Measurements from ENCODE around the gene TOP2A. TPM values are rescaled to one million over a fixed set of nuclear protein-coding genes. Genes with fewer than 3 reads are reported as not detected.
A peak's percentile ranks its signal among the peaks of the same experiment; 100 is the strongest.

Gene TOP2A
- polyA plus RNA-seq, 1 of the 3 experiments (the other 2 are of a cell fraction) = 20.6 TPM

DNA sequence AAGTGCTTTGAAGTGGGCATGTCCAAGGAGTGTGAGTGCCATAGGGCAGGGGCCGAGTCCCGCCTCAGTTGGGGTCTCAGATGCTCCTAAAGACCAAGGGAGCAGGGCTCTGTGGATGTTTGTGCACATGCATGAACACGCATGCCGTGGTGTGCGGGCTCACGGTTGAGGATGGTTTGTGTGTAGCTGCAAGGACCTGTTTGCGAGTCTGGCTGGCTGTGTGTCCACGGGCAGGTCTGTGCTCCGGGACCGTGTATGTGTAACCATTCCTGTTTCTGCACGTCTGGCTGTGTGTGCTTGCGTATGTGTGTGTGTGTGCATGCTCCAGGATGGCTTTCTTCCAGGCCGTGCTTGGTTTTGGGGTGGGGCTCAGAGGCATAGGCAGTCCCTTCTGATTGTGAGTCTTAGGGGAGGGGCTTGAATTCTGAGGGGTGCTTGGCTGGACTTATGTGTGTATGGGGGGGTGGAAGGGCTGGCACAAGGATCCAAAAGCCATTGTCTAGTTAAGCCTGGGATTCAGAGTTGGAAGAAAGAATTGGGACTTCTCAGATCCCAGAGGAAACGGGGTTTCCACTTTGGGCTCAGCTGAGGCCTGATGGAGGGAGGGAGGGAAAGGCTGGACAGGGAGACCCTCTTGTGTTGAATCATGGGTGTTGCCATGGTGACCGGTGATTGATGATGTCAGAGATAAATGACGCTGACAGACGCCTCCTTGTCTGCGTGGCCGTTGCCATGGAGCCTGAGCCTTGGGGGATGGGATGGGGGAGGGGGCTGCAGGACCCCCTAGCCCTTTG is 67.6 kb downstream of the TOP2A start:
- peak; percentile 79 for DNase-seq
- 56% methylated on average over 14 of the region's 19 CpGs for WGBS (ENCODE audit: low lambda C conversion rate)
- Histone ChIP-seq H3K36me3 (replicated peaks in 1 of 2; ENCODE audit: control insufficient read depth in 1 of 2, insufficient read depth in 2 of 2, low read length in 1 of 2) (peaks cover 33 to 44% of the 10 kb centered on the region in 2 experiments), H3K27me3 (ENCODE audit: insufficient read depth) (no peaks in the 10 kb centered on the region), H3K4me3 (ENCODE audit: low read depth in 2 of 2, low read length in 1 of 2) (no peak overlapping the region), H4K20me1 (ENCODE audit: insufficient read depth) (peaks cover 54% of the 10 kb centered on the region), H3K9me3 (no peaks in the 10 kb centered on the region), H3K9ac (0 out of 2 replicates have a peak overlapping the region, but pooled peaks have one; percentile 1), H3K4me2 (peak overlapping the region; percentile 33; the same call in 1 of the 2 replicates), H3K4me1 (ENCODE audit: control insufficient read depth in 1 of 2, insufficient read depth in 2 of 2, low read depth in 1 of 2, low read length in 1 of 2) (peaks cover 48 to 94% of the 10 kb centered on the region in 2 experiments), H3F3A (replicated peaks; ENCODE audit: insufficient read depth) (peaks cover 5% of the 10 kb centered on the region), H3K27ac (ENCODE audit: low read depth in 2 of 2, low read length in 1 of 2) (peak overlapping the region; percentile 39 to 99), H3K79me2 (ENCODE audit: insufficient read depth) (peaks cover 49% of the 10 kb centered on the region), H2AFZ (ENCODE audit: low read depth) (no peak overlapping the region), H3K9me2 (no peaks in the 10 kb centered on the region)
- ChIA-PET CTCF (interaction anchor here (2.4 to 57.6 kb wide), 5 partner anchors 18 to 208 kb away, joined by 9 to 1706 read pairs (median 191); partner anchors contain the start of genes CCR7, CDC6 and RARA), POLR2A (interaction anchor here (0.6 to 4.7 kb wide), 9 partner anchors 12 to 1339 kb away, joined by 3 to 24 read pairs (median 9); partner anchors contain the start of gene RARA)
- TF ChIP-seq CHD2 (IDR thresholded peaks at IDR 0.05; ENCODE audit: low read length, partially characterized antibody) (peak; percentile 43), SMC3 (IDR thresholded peaks at IDR 0.05; ENCODE audit: low read depth, low read length) (no peak), GATA2 (CRISPR knock-in tag; IDR thresholded peaks at IDR 0.05) (peak; percentile 47), JUND (IDR thresholded peaks at IDR 0.05) (no peak)
- TF ChIP-seq, protein P1, sequence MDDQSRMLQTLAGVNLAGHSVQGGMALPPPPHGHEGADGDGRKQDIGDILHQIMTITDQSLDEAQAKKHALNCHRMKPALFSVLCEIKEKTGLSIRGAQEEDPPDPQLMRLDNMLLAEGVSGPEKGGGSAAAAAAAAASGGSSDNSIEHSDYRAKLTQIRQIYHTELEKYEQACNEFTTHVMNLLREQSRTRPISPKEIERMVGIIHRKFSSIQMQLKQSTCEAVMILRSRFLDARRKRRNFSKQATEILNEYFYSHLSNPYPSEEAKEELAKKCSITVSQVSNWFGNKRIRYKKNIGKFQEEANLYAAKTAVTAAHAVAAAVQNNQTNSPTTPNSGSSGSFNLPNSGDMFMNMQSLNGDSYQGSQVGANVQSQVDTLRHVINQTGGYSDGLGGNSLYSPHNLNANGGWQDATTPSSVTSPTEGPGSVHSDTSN (IDR thresholded peaks at IDR 0.05) = peak; percentile 67

GRCh38 chr17:40349477-40349894 is 68.2 kb downstream of the TOP2A start:
- H3K36me3 ChIP-seq (replicated peaks in 1 of 2; ENCODE audit: control insufficient read depth in 1 of 2, insufficient read depth in 2 of 2, low read length in 1 of 2) = peaks cover 32 to 39% of the 10 kb centered on the region in 2 experiments
- H3K4me2 ChIP-seq = peak overlapping the region; percentile 97; the same call in 1 of the 2 replicates
- no peak overlapping the region; a peak in 1 of 4 replicates for H3K4me3 ChIP-seq (ENCODE audit: low read depth in 2 of 2, low read length in 1 of 2)
- 83% methylated on average over 7 of the region's 10 CpGs for WGBS (ENCODE audit: low lambda C conversion rate)
- H3K27me3 ChIP-seq (ENCODE audit: insufficient read depth) = no peaks in the 10 kb centered on the region
- ChIA-PET POLR2A (interaction anchor here (0.6 to 4.7 kb wide), 2 partner anchors 18 to 46 kb away, joined by 3 to 24 read pairs; no protein-coding TSS in a partner anchor), CTCF (interaction anchor here (11.9 to 57.6 kb wide), 2 partner anchors 18 to 44 kb away, joined by 171 to 1706 read pairs; partner anchors contain the start of genes CDC6 and RARA)
- H3K9ac ChIP-seq = no peak overlapping the region
- TF ChIP-seq MEF2A (IDR thresholded peaks at IDR 0.05; ENCODE audit: borderline replicate concordance, low read depth) (no peak), YY1 (IDR thresholded peaks at IDR 0.05; ENCODE audit: low read depth) (no peak)
- H3K79me2 ChIP-seq (ENCODE audit: insufficient read depth) = peaks cover 55% of the 10 kb centered on the region
- H4K20me1 ChIP-seq (ENCODE audit: insufficient read depth) = peaks cover 51% of the 10 kb centered on the region
- no peak for DNase-seq
- no peaks in the 10 kb centered on the region for H3K9me2 ChIP-seq
- H3K4me1 ChIP-seq (ENCODE audit: control insufficient read depth in 1 of 2, insufficient read depth in 2 of 2, low read depth in 1 of 2, low read length in 1 of 2) = peaks cover 54 to 94% of the 10 kb centered on the region in 2 experiments
- H3F3A ChIP-seq (replicated peaks; ENCODE audit: insufficient read depth) = no peaks in the 10 kb centered on the region
- no peak overlapping the region for H2AFZ ChIP-seq (ENCODE audit: low read depth)
- no peaks in the 10 kb centered on the region for H3K9me3 ChIP-seq
- H3K27ac ChIP-seq (ENCODE audit: low read depth in 2 of 2, low read length in 1 of 2) = peak overlapping the region in 1 of 2 experiments; percentile 99; a peak in 3 of 4 replicates
